GM12878 (cell line): ENCODE results near the gene SVOP. TPM values are rescaled to one million over a fixed set of nuclear protein-coding genes. Genes with fewer than 3 reads are reported as not detected.

Experiments used
- ATAC-seq: fragments of 200-7000 bp; cut with Tn5 transposase; 3 replicates; pipeline ENCODE4 v1.9.1; 2020; ENCODE audit warnings: mild to moderate bottlenecking, moderate library complexity
- BruUV-seq: library from RNA; stranded (reverse); fragments of 400-500 nt; replicated peaks from 2 replicates; lab custom pipeline; 2021; lab: Mats Ljungman, UMichigan
- CTCF ChIA-PET: fragments of 300-600 bp; sonication (Branson Sonifier 250); formaldehyde crosslinking; extraction: SDS; loops from one replicate; lab custom pipeline; 2021; ENCODE audit warnings: inconsistent platforms; lab: Yijun Ruan, JAX
- POLR2A ChIA-PET: fragments of 350-600 bp; formaldehyde crosslinking; extraction: SDS; loops from one replicate; lab custom pipeline; 2021; ENCODE audit warnings: inconsistent platforms; lab: Charles Lee
- RAD21 ChIA-PET: fragments of 300-600 bp; sonication (Branson Sonifier 250); formaldehyde crosslinking; loops from one replicate; lab custom pipeline; 2023; ENCODE audit warnings: antibody characterized with exemption; ENCODE audit not compliant: unreplicated experiment; lab: Charles Lee
- SMC1A ChIA-PET: fragments of 300-600 bp; sonication (Branson Sonifier 250); formaldehyde crosslinking; loops from one replicate; lab custom pipeline; 2023; ENCODE audit not compliant: unreplicated experiment, uncharacterized antibody; lab: Charles Lee
- DNase-seq: peaks from one replicate; pipeline ENCODE4 v3.0.0-alpha.2; 2011; ENCODE audit warnings: low read depth, low spot score
- FAIRE-seq: peaks from 3 replicates; lab custom pipeline; 2011; peaks lifted over from hg19 to GRCh38; lab: Jason Lieb, UNC
- H2AFZ ChIP-seq: 2 replicates; pipeline ENCODE4 v1.6.0; 2011; ENCODE audit warnings: low read depth, low read length, control low read depth; ENCODE audit not compliant: control insufficient read depth
- H3K27ac ChIP-seq: 2 replicates; pipeline ENCODE4 v1.5.1; 2011; ENCODE audit warnings: control low read depth; ENCODE audit not compliant: control insufficient read depth, insufficient read depth
- H3K27me3 ChIP-seq, 2 experiments: replicated peaks in 1 of 2; 2 replicates each; pipeline versions ENCODE4 v1.6.0 to v1.6.1; 2011; ENCODE audit warnings: low read length in 1 of 2; ENCODE audit not compliant: control insufficient read depth in 2 of 2, insufficient read depth in 2 of 2
- H3K36me3 ChIP-seq, 2 experiments: 2 replicates each; pipeline ENCODE4 v1.5.1; 2011; ENCODE audit warnings: low read length in 1 of 2; ENCODE audit not compliant: control insufficient read depth in 2 of 2, insufficient read depth in 2 of 2
- H3K4me1 ChIP-seq: 2 replicates; pipeline ENCODE4 v1.6.1; 2011; ENCODE audit warnings: mild to moderate bottlenecking, low read length, moderate library complexity, mixed read lengths; ENCODE audit not compliant: control insufficient read depth, insufficient read depth
- H3K4me2 ChIP-seq: 2 replicates; pipeline ENCODE4 v1.6.0; 2011; ENCODE audit warnings: control low read depth; ENCODE audit not compliant: control insufficient read depth, insufficient read depth
- H3K4me3 ChIP-seq: fragments of 200-600 bp; sonication (generic); 2 replicates; pipeline ENCODE4 v1.5.1; 2016
- H3K79me2 ChIP-seq: 2 replicates; pipeline ENCODE4 v1.6.0; 2011; ENCODE audit warnings: low read length; ENCODE audit not compliant: control insufficient read depth, insufficient read depth
- H3K9ac ChIP-seq: 2 replicates; pipeline ENCODE4 v1.8.0; 2011; ENCODE audit warnings: low read length, control low read depth, mixed read lengths; ENCODE audit not compliant: control insufficient read depth, insufficient read depth
- H3K9me3 ChIP-seq: replicated peaks from 3 replicates; pipeline ENCODE4 v1.5.1; 2011; ENCODE audit warnings: mild to moderate bottlenecking, low read length; ENCODE audit not compliant: control insufficient read depth, insufficient read depth
- H4K20me1 ChIP-seq: 2 replicates; pipeline ENCODE4 v1.6.0; 2011; ENCODE audit not compliant: control insufficient read depth, insufficient read depth
- ATF7 ChIP-seq: fragments of 450-650 bp; IDR thresholded peaks from 2 replicates; pipeline ENCODE4 v1.6.1; 2016; ENCODE audit warnings: low read depth, mild to moderate bottlenecking
- BCL11A ChIP-seq: IDR thresholded peaks from 2 replicates; pipeline ENCODE4 v1.6.1; 2011; ENCODE audit warnings: low read depth, low read length
- CBX3 ChIP-seq: fragments of 200-600 bp; sonication (generic); IDR thresholded peaks from 2 replicates; pipeline ENCODE4 v1.6.1; 2016; ENCODE audit warnings: low read depth, borderline replicate concordance
- IKZF1 ChIP-seq: fragments of 450-650 bp; conservative IDR thresholded peaks from 2 replicates; pipeline ENCODE4 v1.6.1; 2017; ENCODE audit warnings: antibody characterized with exemption, mild to moderate bottlenecking
- KLF5 ChIP-seq: fragments of 450-650 bp; IDR thresholded peaks from 2 replicates; pipeline ENCODE4 v1.6.1; 2014; ENCODE audit warnings: mild to moderate bottlenecking; ENCODE audit not compliant: partially characterized antibody
- MEF2A ChIP-seq: IDR thresholded peaks from 2 replicates; pipeline ENCODE4 v1.6.1; 2011; ENCODE audit warnings: low read depth, mild to moderate bottlenecking, low read length, moderate library complexity; ENCODE audit not compliant: insufficient read depth
- MEF2B ChIP-seq: fragments of 450-650 bp; IDR thresholded peaks from 2 replicates; pipeline ENCODE4 v1.6.1; 2018; ENCODE audit warnings: mild to moderate bottlenecking, moderate library complexity; ENCODE audit not compliant: partially characterized antibody, poor library complexity, severe bottlenecking
- MYC ChIP-seq: IDR thresholded peaks from 2 replicates; pipeline ENCODE4 v1.6.1; 2011; ENCODE audit warnings: mild to moderate bottlenecking, low read length, moderate library complexity, inconsistent platforms; ENCODE audit not compliant: insufficient read depth, insufficient replicate concordance, insufficient read length, severe bottlenecking
- NFIC ChIP-seq: IDR thresholded peaks from 2 replicates; pipeline ENCODE4 v1.6.1; 2012; ENCODE audit warnings: low read depth, mild to moderate bottlenecking, inconsistent platforms, low read length, moderate library complexity
- TCF3 ChIP-seq: IDR thresholded peaks from 2 replicates; pipeline ENCODE4 v1.6.1; 2012; ENCODE audit warnings: low read depth, mild to moderate bottlenecking, low read length, borderline replicate concordance; ENCODE audit not compliant: insufficient read depth
- WRNIP1 ChIP-seq: IDR thresholded peaks from 2 replicates; pipeline ENCODE4 v1.6.1; 2011; ENCODE audit warnings: low read depth, low read length, improper control_type of control experiment, borderline replicate concordance
- ZBTB33 ChIP-seq: fragments of 450-650 bp; IDR thresholded peaks from 2 replicates; pipeline ENCODE4 v1.6.1; 2017; ENCODE audit warnings: mild to moderate bottlenecking
- ZNF274 ChIP-seq: IDR thresholded peaks from one replicate; pipeline ENCODE4 v1.8.0; 2011; ENCODE audit not compliant: insufficient read length, insufficient read depth
- WGBS: methylation state at CpG from one replicate; pipeline ENCODE4 v1.1.6; 2016; ENCODE audit warnings: low lambda C conversion rate; ENCODE audit not compliant: insufficient replicate concordance, insufficient coverage; ENCODE audit errors: missing lambda C conversion rate; 5-methylcytosine and 5-hydroxymethylcytosine counted together
- in situ Hi-C: fragments of 300-500 bp; cut with MboI; formaldehyde crosslinking; loops from 9 replicates; pipeline ENCODE4 v1.14.3; 2018; ENCODE audit warnings: mixed read lengths
- intact Hi-C: fragments of 100-400 bp; cut with micrococcal nuclease; formaldehyde crosslinking; loops from one replicate; pipeline ENCODE4 v1.14.2; 2022; ENCODE audit not compliant: unreplicated experiment
- polyA plus RNA-seq, 11 experiments: library from polyadenylated mRNA; depleted of rRNA in 4 of 11; unstranded in 6 of 11; stranded (reverse) in 5 of 11; fragments of >200 nt; fragmentation: Nextera tagmentation in 4 of 11; fragmentation: Illumina TruSeq in 1 of 11; extraction: Ambion mirVana in 4 of 11; extraction: Trizol in 1 of 11; gene quantifications; 1 replicate in 1 of 11; 2 replicates in 10 of 11; pipeline versions ENCODE4 v1.2.1 to v1.2.3, GENCODE V29; 2011 to 2016; ENCODE audit warnings: inconsistent platforms in 2 of 11, missing spikeins in 2 of 11, low read depth in 1 of 11
- total RNA-seq, 4 experiments: library from RNA; depleted of rRNA in 3 of 4; stranded (reverse); fragments of >200 nt in 3 of 4; fragmentation: Illumina TruSeq in 1 of 4; extraction: Trizol in 1 of 4; gene quantifications; 2 replicates each; pipeline versions ENCODE4 v1.2.1 to v1.2.3, GENCODE V29; 2013 to 2021

SVOP gene
- total and polyA plus RNA-seq, 10 of the 15 experiments (the other 5 are each of a cell fraction or from before 2014, with no cell fraction given) = under 0.01 TPM; not detected in 9

- SMC1A ChIA-PET = interaction anchor here (1.0 kb wide), 1 partner anchor 32 kb away, joined by 3 read pairs; no protein-coding TSS in a partner anchor
- RAD21 ChIA-PET = interaction anchor here (0.6 kb wide), 1 partner anchor 72 kb away, joined by 4 read pairs; no protein-coding TSS in a partner anchor
- no peak for ATAC-seq
- H3K9me3 ChIP-seq = no peaks in the 10 kb centered on the region; the same call in 2 of the 3 replicates
- no peaks in the 10 kb centered on the region; a peak in 2 of 4 replicates for H3K27me3 ChIP-seq
- H3K4me3 ChIP-seq = no peak overlapping the region
- peaks cover 26% of the 10 kb centered on the region for H3K4me1 ChIP-seq
- TF ChIP-seq MEF2A (no peak), ATF7 (no peak), IKZF1 (no peak)
- intact Hi-C loops = no loop called here
- no peak for FAIRE-seq
- no peak overlapping the region for H2AFZ ChIP-seq
- POLR2A ChIA-PET = no interaction called here
- BruUV-seq = no TSS peak
- H4K20me1 ChIP-seq = no peaks in the 10 kb centered on the region
- H3K4me2 ChIP-seq = peak overlapping the region; percentile 11; the same call in 1 of the 2 replicates
- in situ Hi-C loops = no loop called here
- no peak overlapping the region for H3K9ac ChIP-seq
- H3K27ac ChIP-seq = no peak overlapping the region
- 31% methylated on average over 6 of the region's 6 CpGs for WGBS
- H3K36me3 ChIP-seq = no peaks in the 10 kb centered on the region
- no peak for DNase-seq
- CTCF ChIA-PET = interaction anchor here (1.0 kb wide), 1 partner anchor 14 kb away, joined by 3 read pairs; no protein-coding TSS in a partner anchor
- no peaks in the 10 kb centered on the region for H3K79me2 ChIP-seq
Observed at GRCh38 chr12:108933949-108934348, 86.9 kb downstream of the SVOP start.

- DNase-seq = no peak
- H3K4me3 ChIP-seq = no peak overlapping the region
- no peaks in the 10 kb centered on the region for H3K79me2 ChIP-seq
- H3K27ac ChIP-seq = no peak overlapping the region
- CTCF ChIA-PET = interaction anchor here (0.9 to 1.4 kb wide), 3 partner anchors 20 to 47 kb away, joined by 4 to 6 read pairs (median 4); no protein-coding TSS in a partner anchor
- intact Hi-C loops = no loop called here
- no peak for ATAC-seq
- POLR2A ChIA-PET = interaction anchor here (0.7 kb wide), 1 partner anchor 22 kb away, joined by 3 read pairs; no protein-coding TSS in a partner anchor
- no peak overlapping the region for H3K4me2 ChIP-seq
- SMC1A ChIA-PET = interaction anchor here (0.5 to 1.7 kb wide), 3 partner anchors 113 to 375 kb away, joined by 3 to 4 read pairs (median 4); no protein-coding TSS in a partner anchor
- no TSS peak for BruUV-seq
- H3K9ac ChIP-seq = no peak overlapping the region
- no peaks in the 10 kb centered on the region; the same call in 2 of the 3 replicates for H3K9me3 ChIP-seq
- no peak overlapping the region for H2AFZ ChIP-seq
- RAD21 ChIA-PET = no interaction called here
- no peaks in the 10 kb centered on the region for H4K20me1 ChIP-seq
- peaks cover 25% of the 10 kb centered on the region for H3K4me1 ChIP-seq
- in situ Hi-C loops = no loop called here
- FAIRE-seq = no peak
- no peaks in the 10 kb centered on the region for H3K36me3 ChIP-seq
- 74% methylated on average over 3 of the region's 3 CpGs for WGBS
- H3K27me3 ChIP-seq = no peaks in the 10 kb centered on the region
- TF ChIP-seq BCL11A (no peak), TCF3 (no peak), ZNF274 (no peak), ZBTB33 (no peak), MEF2B (no peak), CBX3 (no peak), KLF5 (no peak), NFIC (no peak), MYC (no peak), WRNIP1 (no peak)
Observed at GRCh38 chr12:108930756-108931155, 90.1 kb downstream of the SVOP start.
